Measurements from ENCODE around the gene SEC24D. TPM values are rescaled to one million over a fixed set of nuclear protein-coding genes. Genes with fewer than 3 reads are reported as not detected.

Gene SEC24D
- total and polyA plus RNA-seq, 9 of the 15 experiments (the other 6 are each of a cell fraction or from before 2014, with no cell fraction given), result 7.1 to 22.5 (median 11.3) TPM

- TF ChIP-seq SOX6 (IDR thresholded peaks at IDR 0.05) (0 out of 2 replicates have a peak, but pooled peaks have one; percentile 16), TEAD4 (IDR thresholded peaks at IDR 0.05; ENCODE audit: low read length) (peak; percentile 82), TEAD4 (CRISPR knock-in tag; IDR thresholded peaks at IDR 0.05; ENCODE audit: borderline replicate concordance) (no peak), MNT (conservative IDR thresholded peaks at IDR 0.05) (peak in 1 of 2 experiments; percentile 67; a peak in 2 of 4 replicates), RFX5 (IDR thresholded peaks at IDR 0.05; ENCODE audit: low read depth, low read length) (no peak), SMAD1 (IDR thresholded peaks at IDR 0.05; ENCODE audit: low read depth, low read length, partially characterized antibody) (no peak), DACH1 (IDR thresholded peaks at IDR 0.05; ENCODE audit: partially characterized antibody) (peak; percentile 38), FOXK2 (conservative IDR thresholded peaks at IDR 0.05 in 1 of 2, IDR thresholded peaks at IDR 0.05 in 1 of 2; ENCODE audit: low read depth in 2 of 2) (0 out of 4 replicates have a peak, but pooled peaks of 1 of the 2 experiments have one; percentile 24), ZFPM2 (CRISPR knock-in tag; IDR thresholded peaks at IDR 0.05) (no peak), TFE3 (CRISPR knock-in tag; IDR thresholded peaks at IDR 0.05) (no peak), HSF4 (CRISPR knock-in tag; IDR thresholded peaks at IDR 0.05; ENCODE audit: borderline replicate concordance) (no peak), CBFA2T2 (conservative IDR thresholded peaks at IDR 0.05) (peak; percentile 86), JUND (IDR thresholded peaks at IDR 0.05; ENCODE audit: borderline replicate concordance, low read depth, low read length) (no peak), JUND (tag; IDR thresholded peaks at IDR 0.05; ENCODE audit: borderline replicate concordance, low read depth, low read length) (no peak), CBFA2T3 (IDR thresholded peaks at IDR 0.05) (peak; percentile 92), PML (IDR thresholded peaks at IDR 0.05; ENCODE audit: low read length) (0 out of 2 replicates have a peak, but pooled peaks have one; percentile 27), THAP12 (CRISPR knock-in tag; IDR thresholded peaks at IDR 0.05) (no peak), SIX5 (IDR thresholded peaks at IDR 0.05; ENCODE audit: borderline replicate concordance in 1 of 2, insufficient read depth in 1 of 2, low read depth in 1 of 2, low read length in 2 of 2) (no peak), POLR2AphosphoS5 (IDR thresholded peaks at IDR 0.05; ENCODE audit: control insufficient read depth, insufficient read depth, low read depth, low read length) (peak; percentile 68; the same call in 1 of the 2 replicates), ZNF655 (CRISPR knock-in tag; IDR thresholded peaks at IDR 0.05) (no peak), NCOR1 (IDR thresholded peaks at IDR 0.05) (peak; percentile 76), CREM (IDR thresholded peaks at IDR 0.05; ENCODE audit: low read depth) (peak; percentile 26; the same call in 1 of the 2 replicates)
Observed at GRCh38 chr4:118767109-118767508, 68.8 kb downstream of the SEC24D start (continued).
